Neuronal stem cell (in vitro differentiated cells): ENCODE data around the gene HMGN2.

Source experiments
- DNase-seq: peaks from one replicate; pipeline ENCODE4 v3.0.0-alpha.2; 2013; ENCODE audit warnings: low spot score
- H2AFZ ChIP-seq: one replicate; pipeline ENCODE4 v1.6.1; 2013; ENCODE audit warnings: mild to moderate bottlenecking, low read length, inconsistent platforms
- H2AK5ac ChIP-seq: 2 replicates; pipeline ENCODE4 v1.6.1; 2013; ENCODE audit warnings: low read depth, mild to moderate bottlenecking, inconsistent platforms, low read length, moderate library complexity, mixed read lengths
- H2BK120ac ChIP-seq: 2 replicates; pipeline ENCODE4 v1.6.1; 2013; ENCODE audit warnings: low read depth, mild to moderate bottlenecking, inconsistent platforms, low read length, moderate library complexity, mixed read lengths
- H2BK12ac ChIP-seq: one replicate; pipeline ENCODE4 v1.6.1; 2013; ENCODE audit warnings: low read length, inconsistent platforms
- H2BK15ac ChIP-seq: 2 replicates; pipeline ENCODE4 v1.6.1; 2013; ENCODE audit warnings: mild to moderate bottlenecking, low read length, inconsistent platforms, mixed read lengths
- H2BK5ac ChIP-seq: one replicate; pipeline ENCODE4 v1.6.1; 2013; ENCODE audit warnings: inconsistent platforms, mild to moderate bottlenecking, low read length, moderate library complexity
- H3K14ac ChIP-seq: one replicate; pipeline ENCODE4 v1.6.1; 2013; ENCODE audit warnings: low read length, inconsistent platforms
- H3K18ac ChIP-seq: 2 replicates; pipeline ENCODE4 v1.6.1; 2013; ENCODE audit warnings: low read length, inconsistent platforms
- H3K23ac ChIP-seq: 2 replicates; pipeline ENCODE4 v1.6.1; 2013; ENCODE audit warnings: low read depth, mild to moderate bottlenecking, mixed read lengths, low read length, inconsistent platforms; ENCODE audit not compliant: poor library complexity
- H3K27ac ChIP-seq: replicated peaks from 3 replicates; pipeline ENCODE4 v1.5.1; 2013; ENCODE audit warnings: low read length, inconsistent platforms
- H3K27me3 ChIP-seq, 3 experiments: 2 replicates each; pipeline ENCODE4 v1.6.1; 2013; ENCODE audit warnings: low read length in 3 of 3, mild to moderate bottlenecking in 2 of 3, inconsistent platforms in 1 of 3, low read depth in 1 of 3, mixed read lengths in 1 of 3, moderate library complexity in 1 of 3; ENCODE audit not compliant: control insufficient read depth in 3 of 3, insufficient read depth in 3 of 3
- H3K36me3 ChIP-seq, 2 donors: replicated peaks in 1 of 2; 2 replicates each; pipeline ENCODE4 v1.6.1; 2013; ENCODE audit warnings: low read length in 2 of 2; ENCODE audit not compliant: control insufficient read depth in 2 of 2, insufficient read depth in 2 of 2
- H3K4ac ChIP-seq: 2 replicates; pipeline ENCODE4 v1.6.1; 2013; ENCODE audit warnings: inconsistent platforms, mild to moderate bottlenecking, low read length, moderate library complexity
- H3K4me1 ChIP-seq, 2 donors: 1 replicate in 1 of 2; 2 replicates in 1 of 2; pipeline ENCODE4 v1.6.1; 2013; ENCODE audit warnings: low read length in 2 of 2, low read depth in 1 of 2; ENCODE audit not compliant: control insufficient read depth in 2 of 2, insufficient read depth in 1 of 2
- H3K4me2 ChIP-seq: one replicate; pipeline ENCODE4 v1.6.1; 2013; ENCODE audit warnings: mild to moderate bottlenecking, low read length, inconsistent platforms; ENCODE audit not compliant: insufficient read depth, poor library complexity, severe bottlenecking
- H3K4me3 ChIP-seq, 2 donors: 2 replicates each; pipeline ENCODE4 v1.5.1; 2013; ENCODE audit warnings: low read length in 2 of 2, mild to moderate bottlenecking in 2 of 2, inconsistent platforms in 1 of 2, moderate library complexity in 1 of 2
- H3K79me1 ChIP-seq: one replicate; pipeline ENCODE4 v1.6.1; 2013; ENCODE audit warnings: low read depth, mild to moderate bottlenecking, inconsistent platforms, low read length, moderate library complexity
- H3K9ac ChIP-seq: one replicate; pipeline ENCODE4 v1.6.1; 2013; ENCODE audit warnings: mild to moderate bottlenecking, low read depth, low read length, inconsistent platforms; ENCODE audit not compliant: poor library complexity
- H3K9me3 ChIP-seq, 2 donors: replicated peaks in 1 of 2; 2 replicates each; pipeline versions ENCODE3 to v1.6.1; 2013; ENCODE audit warnings: low read length in 2 of 2, mild to moderate bottlenecking in 2 of 2, inconsistent platforms in 1 of 2, low read depth in 1 of 2, mixed read lengths in 1 of 2, moderate library complexity in 1 of 2; ENCODE audit not compliant: control insufficient read depth in 2 of 2, insufficient read depth in 1 of 2
- H4K8ac ChIP-seq: one replicate; pipeline ENCODE4 v1.6.1; 2013; ENCODE audit warnings: low read depth, mild to moderate bottlenecking, inconsistent platforms, low read length, moderate library complexity
- H4K91ac ChIP-seq: one replicate; pipeline ENCODE4 v1.6.1; 2013; ENCODE audit warnings: low read length, low read depth, mild to moderate bottlenecking, inconsistent platforms; ENCODE audit not compliant: poor library complexity
- WGBS, 2 donors: extraction: QIAGEN DNeasy Blood & Tissue Kit; methylation state at CpG; one replicate each; pipeline ENCODE4 v1.1.7; 2013; ENCODE audit warnings: missing lambda C conversion rate in 2 of 2, mixed read lengths in 1 of 2; ENCODE audit not compliant: insufficient read length in 2 of 2, insufficient replicate concordance in 1 of 2; ENCODE audit errors: extremely low coverage in 2 of 2; 5-methylcytosine and 5-hydroxymethylcytosine counted together

The HMGN2 gene

GRCh38 chr1:26520339-26520738 is 48.1 kb downstream of the HMGN2 start:
- DNase-seq = no peak
- no peaks in the 10 kb centered on the region for H3K9me3 ChIP-seq
- H3K4me2 ChIP-seq = no peak overlapping the region
- no peak overlapping the region for H3K4ac ChIP-seq
- H4K91ac ChIP-seq = no peak overlapping the region
- no peak overlapping the region for H3K4me3 ChIP-seq
- WGBS, 2 donors = no CpG with 5 or more reads among the region's 5 CpGs
- no peak overlapping the region for H2BK120ac ChIP-seq
- H3K9ac ChIP-seq = no peak overlapping the region
- H3K79me1 ChIP-seq = no peaks in the 10 kb centered on the region
- peaks cover 0 to 3% of the 10 kb centered on the region in 2 donors for H3K4me1 ChIP-seq
- H2AFZ ChIP-seq = no peak overlapping the region
- no peak overlapping the region for H2BK15ac ChIP-seq
- no peak overlapping the region for H3K23ac ChIP-seq
- no peak overlapping the region for H2BK12ac ChIP-seq
- H2AK5ac ChIP-seq = no peak overlapping the region
- H3K27me3 ChIP-seq = peaks cover 0 to 14% (median 0%) of the 10 kb centered on the region in 3 experiments
- H4K8ac ChIP-seq = no peak overlapping the region
- no peak overlapping the region for H3K14ac ChIP-seq
- no peak overlapping the region for H2BK5ac ChIP-seq
- no peak overlapping the region for H3K18ac ChIP-seq
- no peaks in the 10 kb centered on the region for H3K36me3 ChIP-seq
- H3K27ac ChIP-seq = no peak overlapping the region

GRCh38 chr1:26521669-26522030 is 49.4 kb downstream of the HMGN2 start:
- Histone ChIP-seq H3K18ac (no peak overlapping the region), H3K27ac (no peak overlapping the region), H2AFZ (no peak overlapping the region), H3K79me1 (no peaks in the 10 kb centered on the region), H2BK15ac (no peak overlapping the region), H3K27me3 (peaks cover 0 to 14% (median 0%) of the 10 kb centered on the region in 3 experiments), H2AK5ac (no peak overlapping the region), H3K14ac (no peak overlapping the region), H2BK5ac (no peak overlapping the region), H2BK120ac (no peak overlapping the region), H3K9ac (no peak overlapping the region), H3K36me3 (no peaks in the 10 kb centered on the region), H3K4me3 (no peak overlapping the region), H3K4me1 (peaks cover 0 to 3% of the 10 kb centered on the region in 2 donors), H4K91ac (no peak overlapping the region), H3K9me3 (no peaks in the 10 kb centered on the region), H3K4ac (no peak overlapping the region), H3K4me2 (no peak overlapping the region), H3K23ac (no peak overlapping the region), H4K8ac (no peak overlapping the region), H2BK12ac (no peak overlapping the region)
- WGBS, 2 donors = no CpG with 5 or more reads among the region's 14 CpGs
- DNase-seq = no peak

GRCh38 chr1:26522073-26522472 is 49.8 kb downstream of the HMGN2 start:
- no peak overlapping the region for H4K8ac ChIP-seq
- no peak overlapping the region for H3K4ac ChIP-seq
- H4K91ac ChIP-seq = no peak overlapping the region
- no peak for DNase-seq
- peaks cover 0 to 14% (median 0%) of the 10 kb centered on the region in 3 experiments for H3K27me3 ChIP-seq
- no peak overlapping the region for H2BK15ac ChIP-seq
- H3K4me3 ChIP-seq = no peak overlapping the region
- H3K9me3 ChIP-seq = no peaks in the 10 kb centered on the region
- no peaks in the 10 kb centered on the region for H3K36me3 ChIP-seq
- H2BK12ac ChIP-seq = no peak overlapping the region
- H2AK5ac ChIP-seq = no peak overlapping the region
- H2AFZ ChIP-seq = no peak overlapping the region
- peaks cover 0 to 3% of the 10 kb centered on the region in 2 donors for H3K4me1 ChIP-seq
- H3K14ac ChIP-seq = no peak overlapping the region
- no peak overlapping the region for H3K9ac ChIP-seq
- no peak overlapping the region for H3K23ac ChIP-seq
- H3K79me1 ChIP-seq = no peaks in the 10 kb centered on the region
- H3K4me2 ChIP-seq = no peak overlapping the region
- no peak overlapping the region for H3K18ac ChIP-seq
- no peak overlapping the region for H2BK120ac ChIP-seq
- no peak overlapping the region for H2BK5ac ChIP-seq
- H3K27ac ChIP-seq = no peak overlapping the region

- H3K4me2 ChIP-seq = no peak overlapping the region
- no peaks in the 10 kb centered on the region for H3K36me3 ChIP-seq
- H3K27ac ChIP-seq = no peak overlapping the region
- H2AFZ ChIP-seq = no peak overlapping the region
- H2BK5ac ChIP-seq = no peak overlapping the region
- H3K4me1 ChIP-seq = peaks cover 0 to 3% of the 10 kb centered on the region in 2 donors
- no peak for DNase-seq
- no peak overlapping the region for H3K9ac ChIP-seq
- no peak overlapping the region for H3K4ac ChIP-seq
- no peak overlapping the region for H4K8ac ChIP-seq
- H2AK5ac ChIP-seq = no peak overlapping the region
- WGBS, 2 donors = no CpG with 5 or more reads among the region's 4 CpGs
- peaks cover 0 to 12% (median 0%) of the 10 kb centered on the region in 3 experiments for H3K27me3 ChIP-seq
- H2BK12ac ChIP-seq = no peak overlapping the region
- no peak overlapping the region for H4K91ac ChIP-seq
- no peak overlapping the region for H3K18ac ChIP-seq
- H2BK120ac ChIP-seq = no peak overlapping the region
- no peaks in the 10 kb centered on the region for H3K9me3 ChIP-seq
- no peak overlapping the region for H3K14ac ChIP-seq
- H3K4me3 ChIP-seq = no peak overlapping the region
- H3K79me1 ChIP-seq = no peaks in the 10 kb centered on the region
- H3K23ac ChIP-seq = no peak overlapping the region
- H2BK15ac ChIP-seq = no peak overlapping the region
Measured at GRCh38 chr1:26524181-26524580, 51.9 kb downstream of the HMGN2 start.
